ENCODE data around the gene FGD1.

DNA sequence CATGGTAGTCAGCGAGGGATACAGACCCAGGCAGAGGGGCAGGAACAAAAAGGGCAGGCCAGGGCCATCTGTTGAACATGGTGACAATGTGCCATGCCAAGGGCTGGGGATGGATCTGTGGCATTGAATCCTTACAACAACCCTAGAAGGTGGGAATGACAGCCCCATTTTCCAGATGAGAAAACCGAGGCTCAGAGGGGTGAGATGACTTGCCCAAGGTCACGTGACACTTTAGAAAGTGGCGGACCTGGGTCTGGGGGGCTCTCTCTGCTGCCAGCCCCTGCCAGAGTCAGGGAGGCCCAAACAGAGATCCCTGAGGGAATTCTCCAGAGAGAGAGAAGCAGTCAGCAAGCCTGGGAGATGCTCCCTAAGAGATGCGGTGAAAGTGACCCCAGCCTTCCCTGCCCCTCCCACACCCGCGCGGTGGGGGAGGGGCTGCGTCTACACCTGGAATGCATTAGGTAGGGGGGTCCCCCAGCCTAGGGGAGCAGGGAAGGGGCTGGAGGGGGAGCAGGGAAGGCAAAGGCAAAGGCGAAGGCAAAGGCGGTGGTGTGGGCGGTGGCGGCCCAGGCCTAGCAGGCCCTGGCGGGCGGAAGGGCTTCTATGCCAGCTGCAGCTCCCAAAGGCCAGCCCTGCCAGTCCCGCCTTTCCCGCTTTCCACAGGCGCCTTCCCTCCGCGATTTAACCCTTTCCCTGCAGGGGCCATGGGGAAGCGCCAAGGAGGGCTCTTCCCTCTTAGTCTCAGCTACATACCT lies 13.0 kb downstream of the FGD1 start:
- TF ChIP-seq, protein P1, sequence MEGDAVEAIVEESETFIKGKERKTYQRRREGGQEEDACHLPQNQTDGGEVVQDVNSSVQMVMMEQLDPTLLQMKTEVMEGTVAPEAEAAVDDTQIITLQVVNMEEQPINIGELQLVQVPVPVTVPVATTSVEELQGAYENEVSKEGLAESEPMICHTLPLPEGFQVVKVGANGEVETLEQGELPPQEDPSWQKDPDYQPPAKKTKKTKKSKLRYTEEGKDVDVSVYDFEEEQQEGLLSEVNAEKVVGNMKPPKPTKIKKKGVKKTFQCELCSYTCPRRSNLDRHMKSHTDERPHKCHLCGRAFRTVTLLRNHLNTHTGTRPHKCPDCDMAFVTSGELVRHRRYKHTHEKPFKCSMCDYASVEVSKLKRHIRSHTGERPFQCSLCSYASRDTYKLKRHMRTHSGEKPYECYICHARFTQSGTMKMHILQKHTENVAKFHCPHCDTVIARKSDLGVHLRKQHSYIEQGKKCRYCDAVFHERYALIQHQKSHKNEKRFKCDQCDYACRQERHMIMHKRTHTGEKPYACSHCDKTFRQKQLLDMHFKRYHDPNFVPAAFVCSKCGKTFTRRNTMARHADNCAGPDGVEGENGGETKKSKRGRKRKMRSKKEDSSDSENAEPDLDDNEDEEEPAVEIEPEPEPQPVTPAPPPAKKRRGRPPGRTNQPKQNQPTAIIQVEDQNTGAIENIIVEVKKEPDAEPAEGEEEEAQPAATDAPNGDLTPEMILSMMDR (IDR thresholded peaks at IDR 0.05): no peak
- no peak for TF ChIP-seq POLR2A (IDR thresholded peaks at IDR 0.05)
